NB4 (cell line): ENCODE data around the gene IL17REL.

ENCODE experiments used
- POLR2A ChIP-seq: IDR thresholded peaks from 2 replicates; pipeline ENCODE4 v1.6.1; 2011; ENCODE audit warnings: mild to moderate bottlenecking; ENCODE audit not compliant: insufficient read length; ENCODE audit errors: extremely low read depth
- TF ChIP-seq, protein P1 (sequence below): IDR thresholded peaks from one replicate; pipeline ENCODE4 v1.5.1; 2012; ENCODE audit warnings: low read depth, low read length
- TF ChIP-seq, protein P2 (sequence below): IDR thresholded peaks from 2 replicates; pipeline ENCODE4 v1.6.1; 2011; ENCODE audit warnings: low read depth, low read length

DNA sequence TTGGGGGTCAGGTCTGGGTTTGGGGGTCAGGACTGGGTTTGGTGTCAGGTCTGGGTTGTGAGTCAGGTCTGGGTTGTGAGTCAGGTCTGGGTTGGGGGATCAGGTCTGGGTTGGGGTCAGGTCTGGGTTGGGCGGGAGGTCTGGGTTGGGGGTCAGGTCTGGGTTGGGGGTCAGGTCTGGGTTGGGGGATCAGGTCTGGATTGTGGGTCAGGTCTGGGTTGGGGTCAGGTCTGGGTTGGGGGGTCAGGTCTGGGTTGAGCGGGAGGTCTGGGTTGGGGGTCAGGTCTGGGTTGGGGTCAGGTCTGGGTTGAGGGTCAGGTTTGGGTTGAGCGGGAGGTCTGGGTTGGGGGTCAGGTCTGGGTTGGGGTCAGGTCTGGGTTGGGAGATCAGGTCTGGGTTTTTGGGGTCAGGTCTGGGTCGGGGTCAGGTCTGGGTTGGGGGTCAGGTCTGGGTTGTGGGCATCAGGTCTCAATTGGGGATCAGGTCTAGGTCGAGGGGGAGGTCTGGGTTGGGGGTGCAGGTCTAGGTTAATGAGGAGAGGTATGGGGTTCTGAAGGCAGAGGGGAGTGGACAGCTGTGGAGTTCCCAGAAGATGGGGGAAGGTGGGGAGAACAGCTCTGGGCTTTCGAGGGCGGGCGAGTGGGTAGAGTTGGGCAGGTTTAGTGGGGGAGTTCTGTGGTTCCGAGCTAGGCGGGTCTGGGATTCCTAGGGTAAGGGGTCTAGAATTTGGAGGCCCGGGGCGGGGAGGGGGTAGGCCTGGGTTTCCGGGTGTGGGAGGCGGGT, 44.9 kb upstream of the IL17REL start:
- no peak for TF ChIP-seq POLR2A
- TF ChIP-seq, protein P1, sequence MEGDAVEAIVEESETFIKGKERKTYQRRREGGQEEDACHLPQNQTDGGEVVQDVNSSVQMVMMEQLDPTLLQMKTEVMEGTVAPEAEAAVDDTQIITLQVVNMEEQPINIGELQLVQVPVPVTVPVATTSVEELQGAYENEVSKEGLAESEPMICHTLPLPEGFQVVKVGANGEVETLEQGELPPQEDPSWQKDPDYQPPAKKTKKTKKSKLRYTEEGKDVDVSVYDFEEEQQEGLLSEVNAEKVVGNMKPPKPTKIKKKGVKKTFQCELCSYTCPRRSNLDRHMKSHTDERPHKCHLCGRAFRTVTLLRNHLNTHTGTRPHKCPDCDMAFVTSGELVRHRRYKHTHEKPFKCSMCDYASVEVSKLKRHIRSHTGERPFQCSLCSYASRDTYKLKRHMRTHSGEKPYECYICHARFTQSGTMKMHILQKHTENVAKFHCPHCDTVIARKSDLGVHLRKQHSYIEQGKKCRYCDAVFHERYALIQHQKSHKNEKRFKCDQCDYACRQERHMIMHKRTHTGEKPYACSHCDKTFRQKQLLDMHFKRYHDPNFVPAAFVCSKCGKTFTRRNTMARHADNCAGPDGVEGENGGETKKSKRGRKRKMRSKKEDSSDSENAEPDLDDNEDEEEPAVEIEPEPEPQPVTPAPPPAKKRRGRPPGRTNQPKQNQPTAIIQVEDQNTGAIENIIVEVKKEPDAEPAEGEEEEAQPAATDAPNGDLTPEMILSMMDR: no peak
- TF ChIP-seq, protein P2, sequence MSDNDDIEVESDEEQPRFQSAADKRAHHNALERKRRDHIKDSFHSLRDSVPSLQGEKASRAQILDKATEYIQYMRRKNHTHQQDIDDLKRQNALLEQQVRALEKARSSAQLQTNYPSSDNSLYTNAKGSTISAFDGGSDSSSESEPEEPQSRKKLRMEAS: no peak
